Measurements from ENCODE around the gene DECR2.

The DECR2 gene

GRCh38 chr16:450785-451512 lies 49.3 kb downstream of the DECR2 start:
- DNase-seq: no peak

- DNase-seq: no peak
Measured at GRCh38 chr16:454397-454940, 52.8 kb downstream of the DECR2 start.

- DNase-seq: no peak
Measured at GRCh38 chr16:455453-455852, 53.8 kb downstream of the DECR2 start.

- DNase-seq: no peak
Measured at GRCh38 chr16:456891-457483, 55.3 kb downstream of the DECR2 start.

- no peak for DNase-seq
Measured at GRCh38 chr16:457732-458400, 56.2 kb downstream of the DECR2 start.

GRCh38 chr16:459761-460160 lies 58.1 kb downstream of the DECR2 start:
- no peak for DNase-seq

GRCh38 chr16:460787-461186 lies 59.1 kb downstream of the DECR2 start:
- no peak for DNase-seq

Data from activated CD4-positive, alpha-beta T cell treated with anti-CD3 and anti-CD28 coated beads for 4 hours (primary cell).